Hematopoietic multipotent progenitor cell (in vitro differentiated cells): ENCODE measurements around the gene ID2. TPM values are rescaled to one million over a fixed set of nuclear protein-coding genes. Genes with fewer than 3 reads are reported as not detected.
"Not testable (repeated sequence)": the region's sequence is repeated elsewhere in the genome, so short reads cannot be mapped to it uniquely, and the experiment has no call there.

Experiments
- DNase-seq, 3 donors: peaks; one replicate each; pipeline ENCODE4 v3.0.0-alpha.2; 2011 to 2015; ENCODE audit warnings: low read depth in 2 of 3, low spot score in 2 of 3
- total RNA-seq: library from RNA; depleted of rRNA; stranded (reverse); fragments of >200 nt; gene quantifications from one replicate; pipeline ENCODE4 v1.2.3, GENCODE V29; 2012

The ID2 gene
- total RNA-seq, 1 donor, result 360 TPM

- no peak for DNase-seq
These were observed 44.0 kb downstream of the ID2 start for GRCh38 chr2:8725838-8726237.

DNA sequence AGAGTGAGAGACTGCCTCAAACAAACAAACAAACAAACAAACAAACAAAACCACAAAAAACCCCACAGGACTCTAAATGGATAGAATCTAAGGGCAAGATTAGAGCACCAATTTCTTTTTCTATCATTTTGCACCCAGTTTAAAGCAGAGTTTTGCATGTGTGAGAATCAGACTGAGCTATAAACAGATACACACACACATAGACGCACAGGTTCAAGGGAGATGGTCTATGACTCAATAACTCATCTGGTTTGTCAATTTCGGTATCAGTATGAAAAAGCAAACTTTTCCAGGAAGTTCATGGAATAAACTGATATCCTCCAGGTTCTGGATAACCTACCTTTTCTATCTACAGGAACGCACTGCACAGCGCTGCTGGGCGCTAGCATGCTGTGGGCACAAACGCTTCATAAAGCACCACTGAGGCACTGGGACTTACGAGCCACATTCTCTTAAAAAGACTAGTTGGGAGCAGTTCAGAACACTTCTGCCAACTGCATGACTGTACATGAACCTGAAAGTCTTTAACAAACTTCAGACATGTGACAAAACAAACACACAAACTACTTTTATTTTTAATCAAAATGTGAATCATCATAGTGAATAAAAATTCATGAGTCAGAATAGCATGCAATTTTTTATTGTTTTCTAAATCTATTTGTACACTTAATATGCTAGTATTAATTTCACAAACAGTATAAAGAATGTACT lies 46.6 kb downstream of the ID2 start:
- no peak for DNase-seq

DNA sequence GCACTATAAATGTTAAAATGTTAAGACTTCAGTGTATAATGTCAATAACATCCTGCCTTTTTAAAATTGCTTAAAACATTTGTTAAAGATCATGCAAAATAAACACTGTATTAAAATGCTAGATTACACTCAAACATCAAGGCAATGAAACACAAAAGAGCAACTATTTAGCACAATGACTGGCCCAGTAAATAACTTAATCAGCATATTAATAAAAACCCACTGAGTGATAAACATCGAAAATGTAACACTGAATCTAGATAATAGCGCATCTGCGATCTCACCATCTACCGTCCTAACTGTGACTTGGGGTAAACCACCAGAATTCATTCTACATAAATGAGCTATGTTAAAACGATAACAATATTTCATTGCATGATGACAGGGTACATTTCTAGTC lies 47.2 kb downstream of the ID2 start:
- DNase-seq, result not testable (repeated sequence)

DNA sequence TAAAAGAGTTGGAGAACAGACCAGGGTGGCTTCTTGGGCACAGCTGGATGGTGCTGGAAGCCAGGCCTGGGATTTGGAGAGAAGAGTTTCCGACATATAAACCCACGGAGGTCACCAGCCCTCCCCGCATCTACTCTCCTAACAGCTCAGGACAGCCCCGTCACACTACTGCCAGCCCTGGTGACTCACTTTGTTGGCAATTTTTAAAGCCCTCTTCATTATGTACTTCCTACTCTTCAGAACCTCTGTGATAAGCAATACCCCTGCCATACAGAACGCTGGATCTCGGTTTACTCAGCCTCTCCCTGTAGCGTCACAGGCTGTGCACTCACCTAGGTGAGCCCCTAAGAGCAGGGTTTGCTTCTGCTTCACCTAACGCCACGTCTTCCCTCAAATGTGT lies 48.1 kb downstream of the ID2 start:
- DNase-seq, result no peak

DNA sequence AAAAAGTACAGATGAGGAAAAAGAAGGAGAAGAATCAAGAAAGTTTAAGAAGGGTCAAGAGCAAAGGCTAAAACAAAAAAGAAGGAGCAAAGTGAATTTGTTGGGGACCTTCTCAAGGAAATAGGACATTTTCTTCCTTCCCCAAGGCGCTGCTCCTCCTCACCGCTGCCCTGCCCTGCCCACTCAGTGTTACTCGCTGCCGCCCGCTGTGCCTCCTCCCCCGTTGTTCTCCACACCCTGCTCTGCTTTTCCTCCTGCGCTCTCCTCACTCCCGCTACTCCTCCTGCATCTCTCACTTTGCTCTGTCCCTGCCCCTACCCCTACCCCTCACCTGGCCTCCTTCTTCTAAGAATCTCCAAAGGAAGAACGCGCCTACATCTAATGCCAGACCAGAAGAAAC lies 50.7 kb downstream of the ID2 start:
- DNase-seq, result no peak

Other genes starting within 250 kb of the ID2 start
- 52.2 TPM for gene KIDINS220, start 155.6 kb downstream of the ID2 start, total RNA-seq